GM13977 (cell line): ENCODE results near the gene CDPF1.

ENCODE experiments used
- DNase-seq: peaks from one replicate; pipeline ENCODE4 v3.0.0; 2012; ENCODE audit warnings: low spot score
- in situ Hi-C: fragments of 300-500 bp; cut with MboI; formaldehyde crosslinking; loops from one replicate; pipeline ENCODE4 v1.12.0; 2022; ENCODE audit warnings: low sequenced_read_pairs, low pct_unique_long_range_greater_than_20kb, mixed read lengths, inconsistent platforms; ENCODE audit not compliant: unreplicated experiment
- TF ChIP-seq, protein P1 (sequence below): IDR thresholded peaks from 2 replicates; pipeline ENCODE4 v1.5.1; 2012; ENCODE audit warnings: mild to moderate bottlenecking, control low read depth; ENCODE audit not compliant: insufficient read depth; ENCODE audit errors: extremely low read depth, missing control alignments

Gene CDPF1

DNA sequence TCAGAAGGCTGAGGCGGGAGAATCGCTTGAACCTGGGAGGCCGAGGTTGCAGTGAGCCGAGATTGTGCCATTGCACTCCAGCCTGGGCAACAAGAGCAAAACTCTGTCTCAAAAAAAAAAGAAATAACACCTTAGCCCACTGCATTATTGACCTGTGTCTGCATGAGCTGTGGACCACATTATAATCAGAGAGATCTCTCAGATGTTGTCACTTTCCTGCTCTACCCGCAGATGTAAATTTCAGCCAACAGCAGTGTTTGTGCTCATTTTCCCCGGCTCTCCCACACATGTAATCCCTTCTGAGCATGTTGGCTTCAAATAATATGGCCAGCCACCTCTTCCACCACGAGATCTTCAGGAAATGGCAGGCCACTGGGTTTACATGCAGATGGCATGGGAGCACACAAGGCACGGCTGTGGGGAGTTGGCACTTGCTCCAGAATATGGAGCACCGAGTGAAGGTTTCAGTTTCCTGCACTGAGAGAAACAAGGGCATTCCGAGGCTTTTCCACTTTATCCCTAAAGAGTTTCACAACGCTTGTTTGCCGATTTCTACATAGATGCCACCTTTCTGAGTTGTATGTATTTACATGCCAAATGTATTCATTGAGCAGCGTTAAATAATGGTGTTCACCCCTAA lies 19.7 kb downstream of the CDPF1 start:
- DNase-seq = no peak
- TF ChIP-seq, protein P1, sequence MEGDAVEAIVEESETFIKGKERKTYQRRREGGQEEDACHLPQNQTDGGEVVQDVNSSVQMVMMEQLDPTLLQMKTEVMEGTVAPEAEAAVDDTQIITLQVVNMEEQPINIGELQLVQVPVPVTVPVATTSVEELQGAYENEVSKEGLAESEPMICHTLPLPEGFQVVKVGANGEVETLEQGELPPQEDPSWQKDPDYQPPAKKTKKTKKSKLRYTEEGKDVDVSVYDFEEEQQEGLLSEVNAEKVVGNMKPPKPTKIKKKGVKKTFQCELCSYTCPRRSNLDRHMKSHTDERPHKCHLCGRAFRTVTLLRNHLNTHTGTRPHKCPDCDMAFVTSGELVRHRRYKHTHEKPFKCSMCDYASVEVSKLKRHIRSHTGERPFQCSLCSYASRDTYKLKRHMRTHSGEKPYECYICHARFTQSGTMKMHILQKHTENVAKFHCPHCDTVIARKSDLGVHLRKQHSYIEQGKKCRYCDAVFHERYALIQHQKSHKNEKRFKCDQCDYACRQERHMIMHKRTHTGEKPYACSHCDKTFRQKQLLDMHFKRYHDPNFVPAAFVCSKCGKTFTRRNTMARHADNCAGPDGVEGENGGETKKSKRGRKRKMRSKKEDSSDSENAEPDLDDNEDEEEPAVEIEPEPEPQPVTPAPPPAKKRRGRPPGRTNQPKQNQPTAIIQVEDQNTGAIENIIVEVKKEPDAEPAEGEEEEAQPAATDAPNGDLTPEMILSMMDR = no peak
- in situ Hi-C loops = no loop called here

DNA sequence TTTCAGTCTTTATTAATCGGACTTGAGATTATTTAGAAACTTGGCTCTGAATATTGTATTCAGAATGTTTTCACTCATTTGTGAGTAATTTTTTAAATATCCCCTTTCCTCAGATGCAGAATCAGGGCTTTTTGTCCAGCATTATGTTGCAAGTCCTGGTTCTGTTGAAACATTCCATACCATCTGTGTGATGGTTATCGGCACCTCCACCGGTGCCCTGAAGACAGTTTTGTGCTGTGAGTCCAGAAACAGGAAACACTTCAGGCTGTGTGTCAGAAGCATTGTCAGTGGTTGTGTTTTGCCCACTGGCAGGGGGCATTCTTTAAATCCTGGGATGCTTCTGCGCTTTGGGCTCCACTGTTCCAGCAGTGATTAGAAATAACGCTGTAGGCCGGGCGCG lies 20.4 kb downstream of the CDPF1 start:
- in situ Hi-C loops = no loop called here
- TF ChIP-seq, protein P1 = no peak
- no peak for DNase-seq

DNA sequence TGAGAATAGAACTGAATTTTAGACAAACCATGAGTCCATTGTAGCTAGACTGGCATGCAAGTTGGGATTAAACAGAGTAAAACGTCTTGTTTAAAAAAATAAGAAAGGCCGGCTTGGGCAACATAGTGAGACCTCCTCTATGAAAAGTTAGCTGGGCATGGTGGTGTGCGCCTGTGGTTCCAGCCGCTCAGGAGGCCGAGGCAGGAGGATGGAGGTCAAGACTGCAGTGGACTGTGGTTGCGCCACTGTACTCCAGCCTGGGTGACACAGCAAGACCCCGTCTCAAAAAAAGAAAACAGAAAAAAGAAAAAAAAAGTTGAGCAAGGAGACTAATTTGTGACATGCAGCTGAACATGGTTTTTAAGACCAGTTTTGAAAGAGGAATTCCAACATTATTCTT lies 23.5 kb downstream of the CDPF1 start:
- DNase-seq = no peak
- TF ChIP-seq, protein P1 = no peak
- in situ Hi-C loops = no loop called here

GRCh38 chr22:46225631-46226030 lies 24.5 kb downstream of the CDPF1 start:
- in situ Hi-C loops = no loop called here
- TF ChIP-seq, protein P1 = no peak
- DNase-seq = no peak

DNA sequence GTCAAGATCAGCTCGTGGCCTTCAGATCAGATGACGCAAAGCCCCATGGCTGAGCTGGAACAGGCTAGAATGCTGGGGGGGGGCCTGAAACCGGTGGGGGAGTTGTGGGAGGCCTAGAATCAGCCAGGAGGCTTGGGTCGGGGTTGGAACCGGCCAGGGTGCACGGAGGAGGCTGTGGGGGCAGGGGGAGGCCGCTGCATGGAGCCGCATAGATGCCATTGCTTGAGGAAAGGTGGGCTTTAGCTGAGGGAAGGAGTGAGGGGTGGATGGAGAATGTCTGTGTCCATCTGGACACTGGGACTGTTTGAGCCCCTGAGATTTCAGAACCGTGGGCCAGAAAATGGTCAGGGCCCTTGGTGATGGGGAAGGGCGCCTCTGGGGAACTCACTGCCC lies 25.2 kb downstream of the CDPF1 start:
- in situ Hi-C loops = no loop called here
- DNase-seq = no peak

DNA sequence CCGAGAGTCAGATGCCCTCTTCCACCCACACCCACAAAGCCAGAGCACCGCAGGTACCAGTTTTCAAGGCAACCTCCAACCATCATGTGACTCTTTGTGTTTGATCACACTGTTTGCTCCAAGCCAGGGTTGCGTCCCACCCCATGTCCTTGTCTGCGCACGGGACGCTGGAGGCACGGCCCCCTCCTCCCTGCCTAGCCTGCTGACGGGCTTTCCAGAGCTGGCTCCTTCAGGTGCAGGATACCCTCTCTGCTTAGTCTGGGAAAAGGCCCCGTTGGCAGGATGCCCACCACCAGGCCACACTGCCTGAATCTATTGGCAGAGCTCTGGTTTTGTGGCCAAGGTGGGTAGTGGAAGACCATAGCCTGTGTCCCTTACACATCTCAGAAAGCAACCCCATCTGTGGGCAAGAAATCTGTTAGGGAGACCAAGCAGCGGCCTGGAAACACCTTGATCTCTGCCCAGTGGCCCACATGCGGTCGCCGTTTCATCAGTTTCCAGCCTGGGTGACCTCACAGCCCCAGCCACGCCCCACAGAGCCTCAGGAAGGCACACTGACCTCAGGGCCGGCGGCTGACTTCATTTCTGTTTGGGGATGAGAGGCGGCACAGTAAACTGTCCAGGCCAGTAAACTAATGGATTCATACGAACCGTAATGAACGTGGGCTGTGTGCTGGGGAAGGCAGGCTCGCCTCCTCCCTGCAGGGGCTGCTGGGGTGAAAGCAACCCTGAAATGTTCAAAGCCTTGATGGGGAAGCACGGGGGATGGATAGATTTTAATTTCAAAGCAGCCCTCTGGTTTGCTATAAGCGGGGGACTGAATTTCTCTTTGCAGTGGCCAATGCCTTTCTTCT lies 25.8 kb downstream of the CDPF1 start:
- DNase-seq = no peak
- in situ Hi-C loops = no loop called here
- TF ChIP-seq, protein P1 = no peak

More for the DNA sequence above, 25.2 kb downstream of the CDPF1 start:
- TF ChIP-seq, protein P1 = no peak
